Skeletal muscle tissue (tissue), 5 donors: Measurements from ENCODE around the gene GALR2. TPM values are rescaled to one million over a fixed set of nuclear protein-coding genes. Genes with fewer than 3 reads are reported as not detected.
A peak's percentile ranks its signal among the peaks of the same experiment; 100 is the strongest.

ENCODE experiments used
- H3K27ac ChIP-seq: one replicate; pipeline ENCODE4 v1.7.0; 2013; ENCODE audit warnings: mild to moderate bottlenecking, low read depth, low read length, inconsistent platforms
- H3K27me3 ChIP-seq, 3 donors: one replicate each; pipeline ENCODE4 v1.7.0; 2013; ENCODE audit warnings: low read length in 3 of 3; ENCODE audit not compliant: control insufficient read depth in 3 of 3, insufficient read depth in 3 of 3
- H3K36me3 ChIP-seq, 3 donors: one replicate each; pipeline ENCODE4 v1.7.0; 2013; ENCODE audit warnings: low read length in 3 of 3; ENCODE audit not compliant: control insufficient read depth in 3 of 3, insufficient read depth in 3 of 3
- H3K4me1 ChIP-seq, 3 donors: one replicate each; pipeline ENCODE4 v1.7.0; 2013; ENCODE audit warnings: low read length in 3 of 3, mild to moderate bottlenecking in 3 of 3; ENCODE audit not compliant: control insufficient read depth in 3 of 3, insufficient read depth in 3 of 3
- H3K4me3 ChIP-seq, 3 donors: one replicate each; pipeline ENCODE4 v1.7.0; 2013; ENCODE audit warnings: low read length in 3 of 3
- H3K9ac ChIP-seq, 3 donors: one replicate each; pipeline ENCODE4 v1.7.0; 2013; ENCODE audit warnings: low read length in 3 of 3, mild to moderate bottlenecking in 3 of 3, moderate library complexity in 2 of 3, low read depth in 1 of 3
- H3K9me3 ChIP-seq, 3 donors: one replicate each; pipeline ENCODE4 v1.7.0; 2013; ENCODE audit warnings: low read length in 3 of 3; ENCODE audit not compliant: control insufficient read depth in 3 of 3
- small RNA-seq: library from RNA; depleted of rRNA; stranded (forward); fragments of <200 nt; gene quantifications from one replicate; pipeline ENCODE3, GENCODE V24; 2014
- total RNA-seq: library from RNA; depleted of rRNA; stranded (reverse); fragments of >200 nt; gene quantifications from one replicate; pipeline ENCODE4 v1.2.3, GENCODE V29; 2014
- donor health status: Osteomylitis.

GALR2 gene
- total RNA-seq, 1 donor from 2014 or later: not detected

- no peaks in the 10 kb centered on the region for H3K36me3 ChIP-seq
- H3K9me3 ChIP-seq: no peaks in the 10 kb centered on the region
- no peak overlapping the region for H3K4me3 ChIP-seq
- no peak overlapping the region for H3K27ac ChIP-seq
- H3K4me1 ChIP-seq: peaks cover 3 to 5% (median 5%) of the 10 kb centered on the region in 3 donors
- peaks cover 0 to 5% (median 0%) of the 10 kb centered on the region in 3 donors for H3K27me3 ChIP-seq
- no peak overlapping the region for H3K9ac ChIP-seq
Observed at GRCh38 chr17:76125391-76125675, 50.8 kb downstream of the GALR2 start.

DNA sequence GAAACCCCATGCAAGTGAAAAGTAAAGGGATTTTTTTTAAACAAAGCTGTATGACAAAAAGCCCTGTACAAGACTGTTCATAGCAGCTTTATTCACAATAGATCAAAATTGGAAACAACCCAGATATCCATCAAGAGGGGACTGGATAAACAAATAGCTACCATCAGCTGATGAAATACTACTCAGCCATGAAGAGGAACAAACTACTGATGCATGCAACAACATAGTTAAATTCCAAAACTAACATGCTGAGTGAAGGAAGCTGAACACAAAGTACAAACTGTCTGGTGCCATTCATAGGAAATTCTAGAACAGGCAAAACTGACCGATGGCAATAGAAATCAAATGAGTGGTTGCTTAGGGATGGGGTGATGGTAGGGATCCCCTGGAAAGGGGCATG, 51.3 kb downstream of the GALR2 start:
- no peak overlapping the region for H3K27ac ChIP-seq
- H3K9me3 ChIP-seq: no peaks in the 10 kb centered on the region
- peaks cover 3 to 5% (median 5%) of the 10 kb centered on the region in 3 donors for H3K4me1 ChIP-seq
- H3K36me3 ChIP-seq: no peaks in the 10 kb centered on the region
- H3K9ac ChIP-seq: no peak overlapping the region
- peaks cover 0 to 11% (median 2%) of the 10 kb centered on the region in 3 donors for H3K27me3 ChIP-seq
- no peak overlapping the region for H3K4me3 ChIP-seq

Small RNA genes within 50 kb of the gene (small RNA-seq; reads per million reads assigned to genes)
- gene MIR6868: 0.86 reads per million, percentile 75 among the genes with 10 or more reads in this experiment

Other genes starting within 250 kb of the GALR2 start
- gene UNC13D, start 230.4 kb upstream of the GALR2 start, total RNA-seq: 1.6 TPM
- gene WBP2, start 219.4 kb upstream of the GALR2 start, total RNA-seq: 17.7 TPM
- gene TRIM47, start 196.2 kb upstream of the GALR2 start, total RNA-seq: 23.5 TPM
- gene TRIM65, start 177.8 kb upstream of the GALR2 start, total RNA-seq: 20.4 TPM
- 32.9 TPM for gene MRPL38, start 169.9 kb upstream of the GALR2 start, total RNA-seq
- 6.3 TPM for gene FBF1, start 133.7 kb upstream of the GALR2 start, total RNA-seq
- gene ACOX1, start 95.6 kb upstream of the GALR2 start, total RNA-seq: 32.4 TPM
- gene TEN1, start 95.5 kb upstream of the GALR2 start, total RNA-seq: 3.1 TPM
- gene CDK3, start 73.9 kb upstream of the GALR2 start, total RNA-seq: 1.6 TPM
- under 0.01 TPM for gene EVPL, start 47.5 kb upstream of the GALR2 start, total RNA-seq
- 41.8 TPM for gene SRP68, start 2.3 kb upstream of the GALR2 start, total RNA-seq
- not detected for gene ZACN, start 4.4 kb downstream of the GALR2 start, total RNA-seq
- gene EXOC7, start 29.0 kb downstream of the GALR2 start, total RNA-seq: 54.8 TPM
- under 0.01 TPM for gene FOXJ1, start 66.5 kb downstream of the GALR2 start, total RNA-seq
- gene RNF157, start 165.7 kb downstream of the GALR2 start, total RNA-seq: 6.8 TPM
- 2.6 TPM for gene UBALD2, start 190.6 kb downstream of the GALR2 start, total RNA-seq
- gene QRICH2, start 233.5 kb downstream of the GALR2 start, total RNA-seq: 2.1 TPM